Globus pallidus (tissue), 1 donor: ENCODE data around the gene TRMT61A.

ENCODE experiments used
- DNase-seq: peaks from one replicate; pipeline ENCODE4 v3.0.0-alpha.2; 2015; ENCODE audit warnings: low spot score

TRMT61A gene

DNA sequence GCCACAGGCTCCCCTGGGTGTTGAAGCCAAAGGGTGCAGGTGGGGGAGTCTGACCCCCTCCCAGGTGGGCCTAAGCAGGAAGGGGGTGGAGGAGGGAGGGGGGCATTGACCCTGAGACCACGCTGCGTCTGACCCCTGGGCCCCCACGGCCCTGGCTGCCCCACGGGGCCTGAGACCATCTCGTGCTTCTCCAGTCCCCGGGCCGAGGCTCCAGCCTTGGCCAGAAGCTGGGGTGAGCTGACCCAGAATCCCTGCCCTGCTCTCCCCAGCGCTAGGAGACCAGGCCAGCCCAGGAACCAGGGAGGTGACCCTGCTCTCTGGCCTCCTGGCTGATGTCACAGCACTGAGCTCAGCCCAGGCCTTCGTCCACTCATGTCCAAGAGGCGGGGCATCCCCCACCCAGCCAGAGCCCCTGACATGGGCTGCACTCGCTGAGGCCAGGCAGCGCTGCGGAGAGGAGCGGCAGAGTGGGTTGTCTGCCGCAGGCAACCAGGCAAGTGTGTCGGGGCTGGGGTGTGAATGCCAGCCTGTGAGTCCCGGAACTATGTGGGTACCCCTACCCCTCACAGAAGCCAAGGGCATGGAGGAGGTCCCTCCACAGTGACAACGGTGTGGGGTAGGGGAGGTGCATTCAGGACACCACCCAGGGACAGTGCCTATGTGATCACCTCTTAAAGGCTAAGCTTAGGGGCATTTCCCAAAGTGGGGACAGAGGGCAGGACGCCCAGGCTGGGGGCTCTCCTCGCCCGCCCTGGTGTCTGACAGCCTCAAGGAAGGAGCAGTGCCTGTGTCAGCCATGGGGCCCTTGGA is 6.3 kb downstream of the TRMT61A start:
- no peak for DNase-seq

GRCh38 chr14:103535891-103536565 is 7.0 kb downstream of the TRMT61A start:
- DNase-seq: no peak

DNA sequence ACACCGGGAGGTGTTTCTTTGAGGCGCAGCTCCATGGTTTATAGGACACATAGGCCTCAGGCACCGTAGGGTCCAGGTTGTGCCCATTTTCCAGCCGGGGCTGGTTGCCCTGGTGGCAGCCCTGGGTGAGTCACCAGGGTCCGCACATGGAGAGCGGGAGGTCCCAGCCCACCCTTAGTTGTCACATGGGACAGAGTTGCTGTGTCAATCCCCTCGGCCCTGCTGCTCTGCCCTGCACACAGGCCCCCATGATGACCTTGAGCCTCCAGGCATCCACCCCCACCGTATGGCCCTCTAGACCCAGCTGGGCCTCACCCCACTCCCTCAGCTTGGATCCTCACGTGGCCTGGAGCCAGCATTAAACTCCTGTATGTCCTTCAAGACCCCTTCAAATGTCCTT is 7.7 kb downstream of the TRMT61A start:
- DNase-seq: no peak

- no peak for DNase-seq
Measured at GRCh38 chr14:103537175-103537990, 8.4 kb downstream of the TRMT61A start.

GRCh38 chr14:103538291-103539055 is 9.5 kb downstream of the TRMT61A start:
- no peak for DNase-seq

DNA sequence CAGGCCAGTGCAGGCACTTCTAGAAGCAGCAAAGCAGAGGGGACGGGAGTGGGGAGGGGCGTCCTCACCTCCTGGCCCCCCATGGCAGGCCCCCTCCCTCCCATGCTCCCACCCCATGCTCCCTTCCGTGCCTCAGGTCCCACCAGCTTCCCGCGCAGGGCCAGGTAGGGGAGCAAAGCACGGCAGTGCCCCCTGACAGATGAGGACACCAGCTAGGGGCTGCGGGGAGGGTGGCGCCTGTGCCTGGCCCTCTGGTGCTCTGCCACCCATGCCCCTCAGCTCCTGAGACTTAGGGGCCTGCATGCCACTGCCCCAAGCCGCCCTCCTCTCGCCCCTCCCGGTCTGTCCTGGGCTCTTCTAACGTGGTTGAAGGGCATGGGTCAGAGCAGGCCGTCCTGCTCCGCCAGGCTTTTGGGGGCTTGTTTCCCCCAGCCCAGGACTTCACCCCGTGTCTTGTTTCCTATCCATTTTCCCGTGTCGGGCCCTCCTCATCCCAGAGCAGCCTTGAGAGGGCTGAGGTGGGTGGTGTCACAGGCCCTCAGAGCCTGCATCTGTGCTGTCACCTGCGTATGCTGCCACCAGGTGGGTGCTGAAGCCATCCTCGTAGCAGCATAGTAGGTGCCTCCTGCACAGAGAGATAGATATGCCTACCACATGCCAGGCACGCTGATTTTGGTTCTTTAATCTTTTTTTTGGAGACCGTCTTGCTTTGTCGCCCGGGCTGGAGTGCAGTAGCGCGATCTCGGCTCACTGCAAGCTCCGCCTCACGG is 10.2 kb downstream of the TRMT61A start:
- no peak for DNase-seq

- DNase-seq: no peak
Measured at GRCh38 chr14:103540821-103541708, 12.1 kb downstream of the TRMT61A start.

DNA sequence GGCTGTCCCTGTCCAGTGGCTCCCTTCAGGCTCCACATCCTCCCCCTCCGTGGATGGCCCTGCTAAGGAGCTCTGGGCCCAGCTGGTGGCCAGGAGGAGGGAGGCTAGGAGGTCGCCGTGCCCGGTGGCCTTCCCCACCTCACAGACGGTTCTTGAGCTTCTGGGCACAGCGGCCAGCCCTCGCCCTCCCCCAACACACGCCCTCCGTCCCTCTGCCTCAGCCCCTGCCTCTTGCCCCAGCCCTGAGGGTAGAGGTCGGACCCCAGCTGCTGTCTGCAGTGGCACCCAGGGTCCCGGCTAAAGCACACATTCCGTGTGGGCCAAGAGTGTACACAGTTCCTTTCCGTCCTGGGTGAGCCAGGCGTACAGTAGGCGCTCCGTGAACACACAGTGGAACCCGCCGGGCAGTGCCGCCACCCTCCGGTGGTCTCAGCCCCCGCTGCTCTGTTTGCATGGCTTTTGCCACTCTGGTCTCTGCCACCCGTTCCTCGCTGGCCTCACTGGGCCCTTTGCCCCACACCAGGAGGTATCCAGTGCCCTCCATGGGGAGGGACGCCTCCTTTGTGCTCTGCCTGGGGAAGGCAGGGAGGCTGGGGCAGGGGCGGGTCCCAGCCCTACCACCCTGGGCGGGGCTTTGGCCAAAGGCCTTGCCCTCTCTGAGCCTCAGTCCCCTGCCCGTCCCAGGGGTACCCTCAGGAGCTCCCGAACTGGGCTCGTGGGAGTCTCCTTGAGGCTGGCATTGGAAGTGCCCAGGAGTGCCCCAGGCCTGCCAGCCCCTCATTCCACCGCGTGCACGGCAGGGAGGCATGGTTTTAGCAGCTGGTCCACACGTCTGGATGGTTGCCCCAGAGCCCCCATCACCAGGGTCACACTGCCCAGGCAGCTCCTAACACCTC is 13.0 kb downstream of the TRMT61A start:
- DNase-seq: no peak

- DNase-seq: peak; percentile 98
Measured at GRCh38 chr14:103542605-103543088, 13.7 kb downstream of the TRMT61A start.

DNA sequence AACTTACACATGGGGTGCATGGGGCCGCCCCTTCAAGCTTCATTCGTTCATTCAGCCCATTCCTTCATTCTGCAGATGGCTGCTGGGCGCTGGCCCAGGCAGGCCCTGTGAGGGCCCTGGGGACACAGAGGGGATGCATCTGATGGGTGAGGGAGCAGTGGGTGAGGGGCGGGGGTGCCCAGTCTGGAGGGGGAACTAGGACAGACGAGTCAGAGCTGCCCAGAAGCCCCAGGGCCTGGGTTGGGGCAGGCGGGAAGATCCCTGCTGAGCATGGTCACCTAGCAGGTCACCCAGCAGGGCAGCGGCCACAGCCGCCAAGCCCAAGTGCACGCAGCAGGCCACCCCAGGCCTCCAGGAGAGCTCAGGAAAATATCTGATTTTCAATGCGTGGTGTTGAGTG is 14.1 kb downstream of the TRMT61A start:
- no peak for DNase-seq

DNA sequence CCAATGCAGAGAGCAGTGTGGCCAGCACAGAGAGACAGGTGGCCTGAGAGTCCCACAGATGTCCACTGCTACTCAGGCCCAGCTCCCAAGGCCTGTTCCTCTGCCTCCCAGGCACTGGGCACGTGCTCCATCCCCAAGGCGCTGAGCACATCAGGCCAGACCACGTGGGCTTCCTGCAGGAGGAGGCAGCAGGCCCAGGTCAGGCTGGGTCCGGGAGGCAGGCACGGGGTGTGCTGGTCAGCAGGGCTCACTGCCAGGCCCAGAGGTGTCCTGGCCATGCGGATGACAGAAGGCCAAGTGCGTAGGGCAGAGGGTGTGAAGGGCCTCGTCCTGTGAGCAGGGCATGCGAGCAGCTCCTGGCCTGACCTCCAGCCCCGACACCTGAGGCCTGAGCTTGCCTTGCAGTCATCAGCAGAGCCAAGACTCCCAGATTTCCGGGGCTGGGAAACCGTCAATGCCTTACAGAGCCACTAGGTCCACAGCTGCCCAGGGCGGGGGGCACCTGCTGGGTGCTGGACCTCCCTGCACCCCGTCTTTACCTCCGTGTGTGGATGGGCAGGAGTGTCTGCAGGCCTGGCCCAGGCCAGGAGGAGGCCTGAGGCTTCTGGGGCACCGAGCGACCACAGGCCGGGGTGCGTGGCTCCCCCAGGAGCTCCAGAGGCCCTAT is 14.9 kb downstream of the TRMT61A start:
- no peak for DNase-seq

GRCh38 chr14:103544388-103545218 is 15.6 kb downstream of the TRMT61A start:
- DNase-seq: peak; percentile 89

GRCh38 chr14:103545219-103545914 is 16.4 kb downstream of the TRMT61A start:
- DNase-seq: no peak

DNA sequence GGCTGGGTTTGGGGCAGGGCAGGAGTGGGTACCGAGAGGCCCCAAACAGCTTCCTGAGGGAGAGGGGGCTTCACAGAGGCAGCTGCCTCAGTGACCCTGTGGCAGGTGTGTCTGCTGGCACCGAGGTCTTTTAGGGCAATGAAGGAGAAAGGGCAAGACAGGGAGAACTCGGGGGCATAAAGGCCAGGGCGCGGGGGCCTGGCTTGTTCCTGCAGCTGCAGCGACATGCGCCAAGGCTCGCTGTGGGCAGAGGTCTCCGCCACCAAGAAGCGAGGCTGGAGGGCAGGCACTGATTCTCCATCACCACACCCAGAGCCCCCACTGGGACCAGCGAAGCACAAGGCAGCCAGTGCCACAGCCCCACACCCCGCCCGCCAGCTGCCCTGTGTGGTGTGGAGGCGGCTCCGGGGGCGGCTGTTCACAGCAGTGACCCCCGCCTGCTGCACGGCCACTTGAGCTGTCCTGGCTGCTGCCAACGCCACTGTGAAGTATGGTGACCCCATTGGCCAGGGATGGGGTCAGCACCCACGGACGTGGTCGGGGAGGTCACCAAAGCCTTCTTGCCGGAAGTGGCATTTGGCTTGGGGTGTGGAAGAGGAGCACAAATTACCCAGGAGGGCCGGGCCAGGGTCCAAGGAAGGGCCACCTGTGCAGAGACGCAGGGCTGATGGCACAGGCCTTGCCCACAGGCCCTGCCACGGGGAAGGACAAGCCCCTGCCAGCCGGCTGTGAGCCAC is 17.1 kb downstream of the TRMT61A start:
- no peak for DNase-seq

GRCh38 chr14:103546652-103547454 is 17.9 kb downstream of the TRMT61A start:
- no peak for DNase-seq
